HepG2 (cell line): Measurements from ENCODE around the gene CBLN4. TPM values are rescaled to one million over a fixed set of nuclear protein-coding genes. Genes with fewer than 3 reads are reported as not detected.

ENCODE experiments used
- polyA plus RNA-seq, 8 experiments: library from polyadenylated mRNA; depleted of rRNA in 3 of 8; stranded (reverse) in 7 of 8; unstranded in 1 of 8; fragments of >200 nt; fragmentation: Illumina TruSeq in 4 of 8; extraction: Trizol in 4 of 8; gene quantifications; 2 replicates each; pipeline versions ENCODE4 v1.2.1 to v1.2.3, GENCODE V29; 2011 to 2016; ENCODE audit warnings: low read depth in 4 of 8, missing spikeins in 1 of 8, mixed read lengths in 1 of 8; ENCODE audit not compliant: insufficient read depth in 1 of 8
- total RNA-seq, 5 experiments: library from RNA; depleted of rRNA; stranded (reverse); fragments of >200 nt; fragmentation: Illumina TruSeq; extraction: Trizol; gene quantifications; 2 replicates each; pipeline ENCODE4 v1.2.3, GENCODE V29; 2016; ENCODE audit warnings: low read depth in 1 of 5

Gene CBLN4
- total and polyA plus RNA-seq, 2 of the 13 experiments (the other 11 are each of a cell fraction or from before 2014, with no cell fraction given), result not detected

Other genes with a start within 250 kb of the CBLN4 start
- gene MC3R, start 243.2 kb upstream of the CBLN4 start, total RNA-seq (2016; rRNA removed; fragmentation: Illumina TruSeq; extraction: Trizol), result not detected in 2 replicates
- not detected in 2 replicates for gene MC3R, start 243.2 kb upstream of the CBLN4 start, polyA plus RNA-seq (2011; rRNA removed)